GM19324 (cell line): ENCODE results near the gene PACRG.

Experiments used
- ATAC-seq: cut with Tn5 transposase; IDR thresholded peaks from one replicate; pipeline ENCODE4 v1.9.1; 2021; ENCODE audit warnings: mild to moderate bottlenecking, moderate library complexity; ENCODE audit not compliant: unreplicated experiment, low FRiP score

Gene PACRG

GRCh38 chr6:163338671-163339405 is 611.1 kb downstream of the PACRG start:
- ATAC-seq, result no peak

- ATAC-seq, result no peak
Measured at GRCh38 chr6:163339466-163339865, 611.7 kb downstream of the PACRG start.

- no peak for ATAC-seq
Measured at GRCh38 chr6:163340201-163340887, 612.6 kb downstream of the PACRG start.

GRCh38 chr6:163341224-163342061 is 613.7 kb downstream of the PACRG start:
- ATAC-seq, result no peak

GRCh38 chr6:163342571-163343539 is 615.1 kb downstream of the PACRG start:
- ATAC-seq, result no peak

- no peak for ATAC-seq
Measured at GRCh38 chr6:163343609-163344008, 615.8 kb downstream of the PACRG start.

- ATAC-seq, result no peak
Measured at GRCh38 chr6:163344411-163344810, 616.6 kb downstream of the PACRG start.

GRCh38 chr6:163345931-163346330 is 618.2 kb downstream of the PACRG start:
- no peak for ATAC-seq

GRCh38 chr6:163346497-163346961 is 618.8 kb downstream of the PACRG start:
- ATAC-seq, result no peak

GRCh38 chr6:163347021-163347446 is 619.3 kb downstream of the PACRG start:
- ATAC-seq, result no peak

GRCh38 chr6:163348789-163349680 is 621.3 kb downstream of the PACRG start:
- ATAC-seq, result no peak

- ATAC-seq, result no peak
Measured at GRCh38 chr6:163349696-163350095, 621.9 kb downstream of the PACRG start.

GRCh38 chr6:163351013-163351412 is 623.2 kb downstream of the PACRG start:
- no peak for ATAC-seq

- ATAC-seq, result no peak
Measured at GRCh38 chr6:163352011-163352685, 624.4 kb downstream of the PACRG start.

- no peak for ATAC-seq
Measured at GRCh38 chr6:163352966-163353365, 625.2 kb downstream of the PACRG start.

- ATAC-seq, result no peak
Measured at GRCh38 chr6:163354085-163354484, 626.3 kb downstream of the PACRG start.

GRCh38 chr6:163354761-163355425 is 627.1 kb downstream of the PACRG start:
- ATAC-seq, result no peak
